CD4-positive, alpha-beta T cell treated with Interleukin-17A for 1 hour (primary cell): Measurements from ENCODE around the gene SLC2A4RG.

Source experiments
- DNase-seq: peaks from one replicate; pipeline ENCODE4 v3.0.0-alpha.2; 2020

SLC2A4RG gene

GRCh38 chr20:63699466-63700198 is 39.9 kb upstream of the SLC2A4RG start:
- DNase-seq = no peak

- DNase-seq = no peak
These were observed 39.2 kb upstream of the SLC2A4RG start for GRCh38 chr20:63700199-63701050.

- no peak for DNase-seq
These were observed 38.6 kb upstream of the SLC2A4RG start for GRCh38 chr20:63701051-63701328.

- DNase-seq = no peak
These were observed 38.1 kb upstream of the SLC2A4RG start for GRCh38 chr20:63701329-63702035.

GRCh38 chr20:63702036-63702665 is 37.4 kb upstream of the SLC2A4RG start:
- DNase-seq = no peak

GRCh38 chr20:63702751-63703470 is 36.7 kb upstream of the SLC2A4RG start:
- DNase-seq = no peak

- DNase-seq = no peak
These were observed 36.1 kb upstream of the SLC2A4RG start for GRCh38 chr20:63703471-63703975.

- no peak for DNase-seq
These were observed 35.4 kb upstream of the SLC2A4RG start for GRCh38 chr20:63703976-63704748.

GRCh38 chr20:63704749-63705117 is 34.8 kb upstream of the SLC2A4RG start:
- no peak for DNase-seq

- no peak for DNase-seq
These were observed 34.1 kb upstream of the SLC2A4RG start for GRCh38 chr20:63705232-63706026.

GRCh38 chr20:63706027-63706695 is 33.4 kb upstream of the SLC2A4RG start:
- no peak for DNase-seq

- DNase-seq = peak; percentile 65
These were observed 32.6 kb upstream of the SLC2A4RG start for GRCh38 chr20:63706852-63707557.

GRCh38 chr20:63707558-63708300 is 31.8 kb upstream of the SLC2A4RG start, which contains the start of the genes ARFRP1 and ZGPAT:
TSS of gene ARFRP1 (minus strand) at chr20:63707976. CDS start at chr20:63707091, 885 bp downstream.
TSS of gene ZGPAT (plus strand) at chr20:63708039. CDS start at chr20:63708581, 542 bp downstream.
- DNase-seq = peak; percentile 89

GRCh38 chr20:63708301-63709148 is 31.1 kb upstream of the SLC2A4RG start:
- DNase-seq = no peak

GRCh38 chr20:63709149-63709527 is 30.4 kb upstream of the SLC2A4RG start:
- DNase-seq = no peak

- DNase-seq = no peak
These were observed 28.4 kb upstream of the SLC2A4RG start for GRCh38 chr20:63711085-63711645.

GRCh38 chr20:63712191-63712590 is 27.4 kb upstream of the SLC2A4RG start:
- DNase-seq = no peak
